Measurements from ENCODE around the gene FIGN.

Gene FIGN

DNA sequence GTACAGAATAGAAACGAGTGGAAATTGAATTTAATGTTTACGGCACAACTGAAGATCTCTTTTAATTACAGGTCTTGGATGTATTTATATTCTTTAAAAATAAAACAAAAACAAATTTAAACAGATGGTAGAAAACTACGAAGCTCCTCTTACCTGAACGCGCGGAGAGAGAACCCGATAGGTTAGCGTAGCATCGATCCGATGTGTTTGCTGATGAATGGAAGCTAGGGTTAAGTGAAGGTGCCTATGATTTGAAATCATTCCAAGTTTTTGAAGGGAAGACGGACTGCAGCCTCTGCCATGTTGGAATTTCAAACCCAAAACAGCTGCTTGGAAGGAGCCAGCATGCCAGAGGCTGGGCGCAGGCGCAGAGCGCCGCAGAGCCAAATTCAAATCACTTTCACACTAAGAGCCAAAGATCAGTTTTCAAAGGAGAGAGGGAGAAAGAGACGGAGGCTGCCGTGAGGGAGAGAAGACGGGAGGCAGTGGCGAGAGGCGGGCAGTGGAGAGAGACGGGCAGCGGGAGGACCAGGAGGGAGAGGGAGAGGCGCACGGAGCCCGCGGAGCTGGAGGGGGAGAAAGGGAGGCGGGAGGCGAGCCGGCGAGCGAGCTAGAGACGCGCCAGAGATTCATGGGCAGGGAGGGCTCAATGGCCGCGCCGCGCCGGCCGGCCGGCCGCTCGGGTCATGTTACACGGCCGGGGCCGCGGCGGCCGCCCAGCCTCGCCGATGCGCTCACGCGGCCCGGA is at the start of gene FIGN:
Gene FIGN, minus strand, starts transcription at position 324 of the 748 bp plus-strand sequence. CDS start 1,081 bp downstream, outside the sequence.
- no peak for DNase-seq (ENCODE audit: low spot score)

DNA sequence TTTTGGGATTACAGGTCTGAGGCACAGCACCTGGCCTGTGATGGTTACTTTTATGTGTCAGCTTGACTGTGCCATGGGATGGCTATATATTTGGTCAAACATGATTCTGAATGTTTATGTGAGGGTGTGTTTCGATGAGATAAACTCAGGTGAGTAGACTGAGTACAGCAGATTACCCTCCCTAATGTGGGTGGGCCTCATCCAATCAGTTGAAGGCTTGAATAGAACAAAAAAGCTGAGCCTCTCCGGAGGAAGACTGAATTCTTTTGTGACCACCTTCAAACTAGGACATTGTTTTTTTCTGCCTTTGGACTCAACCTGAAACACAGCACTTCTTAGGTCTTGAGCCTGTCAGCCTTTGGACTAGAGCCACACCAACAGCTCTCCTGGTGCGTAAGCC is 49.4 kb upstream of the FIGN start:
- no peak for DNase-seq (ENCODE audit: low spot score)

DNA sequence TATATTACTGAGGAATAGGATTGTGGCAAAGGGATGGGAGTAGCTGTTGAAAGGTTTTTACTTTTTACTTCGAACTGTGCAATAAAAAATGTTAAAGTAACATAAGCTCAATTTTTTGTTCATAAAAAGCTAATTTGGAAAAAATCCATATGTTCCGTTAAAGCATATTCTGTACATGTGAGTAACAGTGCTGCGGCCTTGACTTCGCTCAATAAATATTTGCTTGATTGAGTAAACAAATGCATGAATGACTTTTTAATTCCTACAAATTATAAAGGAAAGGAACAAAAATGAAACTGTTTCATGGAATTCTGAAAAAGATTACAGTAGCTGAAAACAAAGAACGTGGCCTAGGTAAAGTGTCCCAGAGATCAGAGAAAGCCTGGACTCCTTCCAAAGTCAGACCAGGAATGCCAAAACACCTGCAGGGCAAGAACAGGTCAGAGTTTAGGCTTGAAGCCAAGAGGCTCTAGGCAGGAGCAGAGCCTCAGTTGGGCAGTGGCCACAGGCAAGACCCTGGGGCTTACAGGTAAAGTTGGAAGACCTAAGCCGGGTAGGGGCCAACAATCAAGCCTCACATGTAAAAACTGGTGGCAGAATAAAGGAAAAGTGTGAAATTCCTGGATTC is 44.3 kb upstream of the FIGN start:
- no peak for DNase-seq (ENCODE audit: low spot score)

- no peak for DNase-seq (ENCODE audit: low spot score)
These were observed 42.4 kb upstream of the FIGN start for GRCh38 chr2:163778045-163778781.

- DNase-seq (ENCODE audit: low spot score) = no peak
These were observed 39.5 kb upstream of the FIGN start for GRCh38 chr2:163775304-163775703.

- no peak for DNase-seq (ENCODE audit: low spot score)
These were observed 39.1 kb upstream of the FIGN start for GRCh38 chr2:163774862-163775261.

DNA sequence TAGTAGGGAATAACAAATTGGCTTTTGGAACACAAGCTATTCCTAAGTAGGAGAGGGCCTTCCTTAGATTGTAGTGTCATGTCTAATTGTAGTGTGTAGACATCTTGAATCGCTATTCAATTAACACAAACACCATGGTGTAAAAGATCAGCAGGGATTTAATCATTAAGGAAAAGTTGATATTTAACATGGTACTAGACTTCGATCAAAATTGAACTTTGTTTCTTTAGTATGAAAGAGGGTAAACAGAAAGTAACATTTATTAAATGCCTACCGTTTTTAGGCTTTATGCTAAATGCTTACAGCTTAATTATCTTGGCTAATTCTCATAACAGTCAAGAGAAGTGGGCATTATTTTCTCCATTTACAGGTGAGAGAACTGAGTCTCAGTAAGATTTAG is 37.5 kb upstream of the FIGN start:
- no peak for DNase-seq (ENCODE audit: low spot score)

- DNase-seq (ENCODE audit: low spot score) = no peak
These were observed 35.8 kb upstream of the FIGN start for GRCh38 chr2:163771596-163771995.

DNA sequence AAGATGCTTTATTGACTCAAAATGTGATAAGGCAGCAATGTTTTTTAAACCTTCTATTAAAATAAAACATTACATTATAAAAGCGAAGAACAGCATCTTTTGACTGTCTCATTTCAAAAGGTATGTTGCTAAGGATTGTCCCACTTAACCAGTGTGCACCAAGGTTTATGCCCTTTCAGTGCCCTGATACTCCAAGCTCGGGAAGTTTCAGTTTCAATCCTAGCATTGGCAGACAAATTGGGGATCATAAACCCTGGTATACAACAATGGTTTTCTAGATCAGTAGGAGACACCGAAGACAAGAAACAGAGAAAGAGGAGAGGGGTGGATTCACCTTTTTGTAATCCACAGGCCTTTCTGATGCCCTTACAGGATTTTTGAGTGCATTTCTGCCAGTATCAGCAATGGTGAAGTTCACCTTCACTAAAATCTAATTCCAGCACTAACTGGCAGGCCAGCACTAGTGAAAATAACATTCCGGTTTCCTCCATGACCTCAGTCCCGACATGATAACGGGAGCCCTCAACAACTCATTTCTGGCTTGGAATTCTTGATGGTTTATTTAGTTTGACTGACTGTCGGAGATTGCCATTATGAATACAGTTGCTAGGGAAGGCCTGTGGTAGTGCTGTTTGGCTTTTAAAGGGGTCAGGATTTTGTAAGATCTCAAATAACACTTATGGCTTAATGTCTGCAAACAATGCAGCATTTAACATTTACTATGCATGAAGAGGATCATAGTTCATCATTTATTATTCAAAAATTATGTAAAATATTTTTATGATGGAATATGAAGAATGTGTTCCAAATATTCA is 33.3 kb upstream of the FIGN start:
- no peak for DNase-seq (ENCODE audit: low spot score)

DNA sequence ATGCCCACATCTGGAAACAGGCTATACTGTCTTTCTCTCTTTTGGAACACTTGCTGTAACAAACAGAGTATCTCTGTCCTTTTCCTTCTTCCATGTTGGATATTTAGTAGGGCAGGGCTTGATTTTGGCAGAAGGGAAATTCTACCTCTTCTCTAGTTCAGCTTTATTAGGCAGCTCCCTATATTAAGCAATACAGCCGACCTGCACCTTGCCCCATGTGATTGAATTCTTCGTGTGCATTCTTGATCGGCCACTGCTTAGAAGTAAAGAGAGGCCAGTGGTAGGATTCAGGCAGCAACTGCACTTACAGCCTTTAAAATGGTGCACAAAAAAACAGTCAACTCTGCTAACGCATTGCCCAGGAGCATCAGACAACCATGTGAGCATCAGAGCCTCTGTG is 31.3 kb upstream of the FIGN start:
- DNase-seq (ENCODE audit: low spot score) = no peak

- no peak for DNase-seq (ENCODE audit: low spot score)
These were observed 28.8 kb upstream of the FIGN start for GRCh38 chr2:163764566-163764965.

DNA sequence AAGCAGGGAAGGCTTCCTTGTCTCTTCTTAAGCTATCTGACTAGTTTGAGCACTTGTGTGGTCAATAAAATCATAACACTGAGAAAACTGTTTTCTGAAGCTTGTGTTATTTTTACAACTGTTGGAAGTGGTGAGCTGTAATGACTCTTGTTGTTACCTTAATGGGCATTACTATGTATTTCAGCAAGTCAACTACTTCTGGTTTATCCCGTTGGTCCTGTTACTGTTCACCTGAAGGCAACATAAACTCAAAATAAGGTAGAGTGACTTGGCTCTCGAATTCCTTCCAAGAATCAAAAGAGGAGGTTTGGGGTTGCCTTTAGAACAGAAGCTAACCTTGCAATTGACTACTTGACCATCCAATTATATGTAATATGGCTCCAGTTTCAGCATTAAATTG is 23.2 kb upstream of the FIGN start:
- DNase-seq (ENCODE audit: low spot score) = no peak

DNA sequence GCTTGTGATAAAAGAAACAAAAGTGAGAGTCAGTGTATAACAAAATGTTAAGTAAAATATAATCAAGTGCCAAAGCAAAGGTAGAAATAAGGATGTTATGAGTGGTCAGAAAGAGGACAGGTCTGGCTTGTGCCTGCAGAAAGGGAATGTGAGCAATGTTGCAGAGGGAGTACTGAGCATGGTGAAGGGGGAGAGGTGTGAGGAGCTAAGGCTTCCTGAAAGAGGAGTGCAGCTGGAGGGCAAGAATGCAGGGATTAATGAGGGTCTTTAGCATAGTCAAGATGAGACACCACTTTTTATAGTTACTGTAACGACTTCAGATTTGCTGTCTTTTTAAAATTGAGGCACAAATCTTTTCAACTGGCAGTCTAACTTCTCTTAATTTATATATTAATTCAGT is 22.0 kb upstream of the FIGN start:
- no peak for DNase-seq (ENCODE audit: low spot score)

DNA sequence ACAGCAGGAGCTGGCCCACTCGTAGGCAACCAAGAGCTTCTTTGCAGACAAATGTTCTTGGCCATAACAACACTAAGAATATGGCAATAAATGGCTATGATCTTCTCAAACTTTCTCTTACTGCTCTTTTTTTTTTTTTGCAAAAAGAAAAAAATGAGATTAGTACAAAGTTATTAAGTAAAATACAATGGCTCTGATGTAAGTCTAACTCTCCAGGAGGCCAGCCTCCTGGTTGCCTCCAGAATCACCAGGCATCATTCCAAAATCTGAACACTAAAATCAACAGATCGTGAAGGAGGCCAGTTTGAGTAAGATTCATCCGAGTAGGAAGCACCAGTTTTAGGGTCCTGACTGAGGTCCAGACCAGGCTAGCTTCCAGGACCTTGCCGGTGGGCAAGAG is 20.8 kb upstream of the FIGN start:
- no peak for DNase-seq (ENCODE audit: low spot score)

GRCh38 chr2:163755366-163755765 is 19.6 kb upstream of the FIGN start:
- DNase-seq (ENCODE audit: low spot score) = no peak

- no peak for DNase-seq (ENCODE audit: low spot score)
These were observed 17.9 kb upstream of the FIGN start for GRCh38 chr2:163753726-163754125.

- DNase-seq (ENCODE audit: low spot score) = no peak
These were observed 16.5 kb upstream of the FIGN start for GRCh38 chr2:163752267-163752666.

GRCh38 chr2:163751696-163752095 is 15.9 kb upstream of the FIGN start:
- no peak for DNase-seq (ENCODE audit: low spot score)

GRCh38 chr2:163748420-163748819 is 12.6 kb upstream of the FIGN start:
- no peak for DNase-seq (ENCODE audit: low spot score)

GRCh38 chr2:163741435-163741834 is 5.6 kb upstream of the FIGN start:
- DNase-seq (ENCODE audit: low spot score) = no peak

GRCh38 chr2:163737563-163737962 is 1.8 kb upstream of the FIGN start:
- DNase-seq (ENCODE audit: low spot score) = no peak

DNA sequence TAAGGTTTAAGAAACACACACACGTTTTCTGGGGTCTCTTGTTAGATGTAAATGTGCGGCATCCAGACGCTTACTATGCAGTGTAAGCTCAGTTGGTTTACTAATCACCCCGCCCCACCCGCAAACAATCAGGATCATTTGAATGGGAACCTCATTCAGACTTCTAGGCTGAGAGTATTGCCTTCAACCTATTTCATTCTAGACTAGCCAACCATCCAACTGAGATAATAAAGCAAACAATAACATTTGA is 1.3 kb upstream of the FIGN start:
- no peak for DNase-seq (ENCODE audit: low spot score)
